ENCODE results near the gene TMEM109. TPM values are rescaled to one million over a fixed set of nuclear protein-coding genes. Genes with fewer than 3 reads are reported as not detected.

The TMEM109 gene
- total RNA-seq, 2 experiments from 2014 or later: 27.8 to 32.9 TPM

GRCh38 chr11:60942970-60943565 lies 29.1 kb downstream of the TMEM109 start:
- intact Hi-C loops (cut with DNase I, micrococcal nuclease): loop anchor here in 1 of 2 experiments (5.0 kb wide), 1 partner anchor 839 kb away; no protein-coding TSS in a partner anchor
- Mint-ChIP-seq H3K36me3 (ENCODE audit: low read depth) (peaks cover 11% of the 10 kb centered on the region), H3K4me3 (no peak overlapping the region), H3K4me1 (ENCODE audit: low read depth) (no peaks in the 10 kb centered on the region), H3K27ac (no peak overlapping the region), H3K9me3 (no peaks in the 10 kb centered on the region), H3K27me3 (no peaks in the 10 kb centered on the region)
- Histone ChIP-seq H3K36me3 (ENCODE audit: insufficient read depth, low read length) (no peaks in the 10 kb centered on the region), H3K4me1 (ENCODE audit: insufficient read depth, low read length) (no peaks in the 10 kb centered on the region), H3K27me3 (ENCODE audit: control insufficient read depth in 1 of 2, insufficient read depth in 2 of 2, low read length in 2 of 2) (no peaks in the 10 kb centered on the region), H3K4me3 (ENCODE audit: low read length) (no peak overlapping the region), H3K27ac (ENCODE audit: low read depth in 1 of 2, low read length in 2 of 2) (no peak overlapping the region), H3K9me3 (ENCODE audit: control insufficient read depth in 1 of 2, insufficient read depth in 1 of 2, low read length in 2 of 2) (no peaks in the 10 kb centered on the region)
- no peak for TF ChIP-seq CTCF (IDR thresholded peaks at IDR 0.05)
- ATAC-seq (ENCODE audit: poor library complexity): no peak
- DNase-seq: no peak
- ChIA-PET POLR2A (interaction anchor here (1.0 kb wide), 1 partner anchor 29 kb away, joined by 3 read pairs; the partner anchor contains the start of gene TMEM109), CTCF (no interaction called here)

GRCh38 chr11:60944490-60945294 lies 30.7 kb downstream of the TMEM109 start:
- Mint-ChIP-seq H3K4me3 (no peak overlapping the region), H3K27me3 (no peaks in the 10 kb centered on the region), H3K36me3 (ENCODE audit: low read depth) (peaks cover 11% of the 10 kb centered on the region), H3K9me3 (no peaks in the 10 kb centered on the region), H3K27ac (peak overlapping the region; percentile 17), H3K4me1 (ENCODE audit: low read depth) (no peaks in the 10 kb centered on the region)
- intact Hi-C loops (cut with DNase I, micrococcal nuclease): loop anchor here in 1 of 2 experiments (5.0 kb wide), 1 partner anchor 838 kb away; no protein-coding TSS in a partner anchor
- Histone ChIP-seq H3K27ac (ENCODE audit: low read depth in 1 of 2, low read length in 2 of 2) (no peak overlapping the region), H3K9me3 (ENCODE audit: control insufficient read depth in 1 of 2, insufficient read depth in 1 of 2, low read length in 2 of 2) (no peaks in the 10 kb centered on the region), H3K4me3 (ENCODE audit: low read length) (no peak overlapping the region), H3K27me3 (ENCODE audit: control insufficient read depth in 1 of 2, insufficient read depth in 2 of 2, low read length in 2 of 2) (peaks cover 0 to 4% of the 10 kb centered on the region in 2 experiments), H3K4me1 (ENCODE audit: insufficient read depth, low read length) (no peaks in the 10 kb centered on the region), H3K36me3 (ENCODE audit: insufficient read depth, low read length) (no peaks in the 10 kb centered on the region)
- CTCF ChIA-PET: interaction anchor here (0.6 to 1.0 kb wide), 2 partner anchors 18 to 213 kb away, joined by 3 read pairs; no protein-coding TSS in a partner anchor
- DNase-seq (peak in 2 of 14 experiments; percentile 45 to 48), ATAC-seq (ENCODE audit: poor library complexity) (no peak)
- peak; percentile 24 for TF ChIP-seq CTCF (IDR thresholded peaks at IDR 0.05)
- POLR2A ChIA-PET: no interaction called here

GRCh38 chr11:60945295-60945667 lies 31.3 kb downstream of the TMEM109 start:
- H3K27me3 Mint-ChIP-seq: peaks cover 3% of the 10 kb centered on the region
- H3K36me3 Mint-ChIP-seq (ENCODE audit: low read depth): peaks cover 11% of the 10 kb centered on the region
- peaks cover 4% of the 10 kb centered on the region for H3K4me1 Mint-ChIP-seq (ENCODE audit: low read depth)
- H3K9me3 Mint-ChIP-seq: no peaks in the 10 kb centered on the region
- H3K4me3 ChIP-seq (ENCODE audit: low read length): no peak overlapping the region
- no peak overlapping the region for H3K27ac Mint-ChIP-seq
- ChIA-PET POLR2A (no interaction called here), CTCF (interaction anchor here (0.6 to 1.0 kb wide), 2 partner anchors 17 to 212 kb away, joined by 3 read pairs; no protein-coding TSS in a partner anchor)
- H3K27ac ChIP-seq (ENCODE audit: low read depth in 1 of 2, low read length in 2 of 2): no peak overlapping the region
- no peak for TF ChIP-seq CTCF (IDR thresholded peaks at IDR 0.05)
- intact Hi-C loops (cut with DNase I, micrococcal nuclease): no loop called here
- no peak for ATAC-seq (ENCODE audit: poor library complexity)
- H3K9me3 ChIP-seq (ENCODE audit: control insufficient read depth in 1 of 2, insufficient read depth in 1 of 2, low read length in 2 of 2): no peaks in the 10 kb centered on the region
- H3K4me1 ChIP-seq (ENCODE audit: insufficient read depth, low read length): peaks cover 4% of the 10 kb centered on the region
- DNase-seq: no peak
- no peaks in the 10 kb centered on the region for H3K36me3 ChIP-seq (ENCODE audit: insufficient read depth, low read length)
- no peak overlapping the region for H3K4me3 Mint-ChIP-seq
- peaks cover 0 to 4% of the 10 kb centered on the region in 2 experiments for H3K27me3 ChIP-seq (ENCODE audit: control insufficient read depth in 1 of 2, insufficient read depth in 2 of 2, low read length in 2 of 2)

Measured in CD4-positive, alpha-beta T cell (primary cell).